GM23338 (cell line): Measurements from ENCODE around the gene HSD11B1L. TPM values are rescaled to one million over a fixed set of nuclear protein-coding genes. Genes with fewer than 3 reads are reported as not detected.

Experiments
- ATAC-seq: fragments of 200-7000 bp; cut with Tn5 transposase; 3 replicates; pipeline ENCODE4 v1.9.1; 2020
- DNase-seq: peaks from one replicate; pipeline ENCODE4 v3.0.0-alpha.2; 2015; ENCODE audit warnings: low spot score
- H2AFZ ChIP-seq: fragments of 200-600 bp; sonication (generic); 2 replicates; pipeline ENCODE4 v1.8.0; 2016; ENCODE audit warnings: antibody characterized with exemption, mild to moderate bottlenecking, moderate library complexity
- H3F3A ChIP-seq: fragments of 200-600 bp; sonication (generic); replicated peaks from 2 replicates; pipeline ENCODE4 v1.8.0; 2017; ENCODE audit warnings: antibody characterized with exemption, mixed run types, low read depth
- H3K27ac ChIP-seq: fragments of 200-600 bp; sonication (generic); 2 replicates; pipeline ENCODE4 v1.6.1; 2016; ENCODE audit warnings: low read depth
- H3K27me3 ChIP-seq: fragments of 200-600 bp; sonication (generic); 2 replicates; pipeline ENCODE4 v1.8.0; 2016; ENCODE audit warnings: mild to moderate bottlenecking, mixed run types, moderate library complexity; ENCODE audit not compliant: insufficient read depth
- H3K36me3 ChIP-seq: fragments of 200-600 bp; sonication (generic); 2 replicates; pipeline ENCODE4 v1.8.0; 2016; ENCODE audit warnings: mild to moderate bottlenecking; ENCODE audit not compliant: insufficient read depth
- H3K4me1 ChIP-seq: fragments of 200-600 bp; sonication (generic); 2 replicates; pipeline ENCODE4 v1.8.0; 2016; ENCODE audit warnings: mild to moderate bottlenecking, moderate library complexity; ENCODE audit not compliant: insufficient read depth
- H3K4me2 ChIP-seq: fragments of 200-600 bp; sonication (generic); 2 replicates; pipeline ENCODE4 v1.7.1; 2017; ENCODE audit warnings: mixed run types
- H3K4me3 ChIP-seq: fragments of 200-600 bp; sonication (generic); 2 replicates; pipeline ENCODE4 v1.6.1; 2016; ENCODE audit warnings: mixed run types
- H3K79me2 ChIP-seq: fragments of 200-600 bp; sonication (generic); replicated peaks from 2 replicates; pipeline ENCODE4 v1.8.0; 2017; ENCODE audit warnings: mild to moderate bottlenecking; ENCODE audit not compliant: insufficient read depth
- H3K9me2 ChIP-seq: fragments of 200-600 bp; sonication (generic); 2 replicates; pipeline ENCODE4 v1.8.0; 2017; ENCODE audit not compliant: insufficient read depth
- H4K20me1 ChIP-seq: fragments of 200-600 bp; sonication (generic); replicated peaks from 2 replicates; pipeline ENCODE4 v1.8.0; 2017; ENCODE audit warnings: mild to moderate bottlenecking; ENCODE audit not compliant: insufficient read depth
- H3K27ac Mint-ChIP-seq: 2 replicates; pipeline ENCODE4 v1.8.0; 2020; ENCODE audit warnings: inconsistent platforms, mild to moderate bottlenecking, moderate library complexity, mixed read lengths
- H3K27me3 Mint-ChIP-seq: 3 replicates; pipeline ENCODE4 v1.8.0; 2022; ENCODE audit warnings: low read depth, mild to moderate bottlenecking, moderate library complexity, mixed read lengths, inconsistent platforms; ENCODE audit not compliant: insufficient read depth, poor library complexity
- H3K36me3 Mint-ChIP-seq: 3 replicates; pipeline ENCODE4 v1.8.0; 2021; ENCODE audit warnings: low read depth, mild to moderate bottlenecking, inconsistent platforms, moderate library complexity, mixed read lengths
- H3K4me1 Mint-ChIP-seq: 3 replicates; pipeline ENCODE4 v1.8.0; 2020; ENCODE audit warnings: mild to moderate bottlenecking, inconsistent platforms, mixed read lengths
- H3K4me3 Mint-ChIP-seq: 3 replicates; pipeline ENCODE4 v1.8.0; 2021; ENCODE audit warnings: moderate library complexity, mild to moderate bottlenecking, inconsistent platforms, mixed read lengths
- H3K9me3 Mint-ChIP-seq: 3 replicates; pipeline ENCODE4 v1.8.0; 2020; ENCODE audit warnings: moderate library complexity, mild to moderate bottlenecking, inconsistent platforms, mixed read lengths
- CREB1 ChIP-seq: fragments of 250-450 bp; sonication (Bioruptor Pico); IDR thresholded peaks from 2 replicates; pipeline ENCODE4 v1.5.0; 2020; ENCODE audit warnings: low read depth, mild to moderate bottlenecking, moderate library complexity
- EZH2 ChIP-seq: fragments of 200-600 bp; sonication (generic); IDR thresholded peaks from one replicate; pipeline ENCODE4 v1.8.0; 2017; ENCODE audit warnings: antibody characterized with exemption, mild to moderate bottlenecking, low read depth; ENCODE audit not compliant: unreplicated experiment
- EZH2phosphoT487 ChIP-seq: fragments of 200-600 bp; sonication (generic); IDR thresholded peaks from one replicate; pipeline ENCODE4 v1.8.1; 2018; ENCODE audit warnings: antibody characterized with exemption; ENCODE audit not compliant: unreplicated experiment
- JUNB ChIP-seq: IDR thresholded peaks from one replicate; pipeline ENCODE4 v1.6.1; 2016; ENCODE audit warnings: antibody characterized with exemption; ENCODE audit not compliant: unreplicated experiment
- NANOG ChIP-seq: IDR thresholded peaks from 2 replicates; pipeline ENCODE4 v1.6.1; 2016; ENCODE audit warnings: antibody characterized with exemption, borderline replicate concordance
- POLR2AphosphoS5 ChIP-seq: IDR thresholded peaks from 2 replicates; pipeline ENCODE4 v1.6.1; 2016; ENCODE audit warnings: antibody characterized with exemption, low read depth
- REST ChIP-seq: IDR thresholded peaks from one replicate; pipeline ENCODE4 v1.6.1; 2018; ENCODE audit warnings: antibody characterized with exemption; ENCODE audit not compliant: unreplicated experiment
- STAT1 ChIP-seq: IDR thresholded peaks from one replicate; pipeline ENCODE4 v1.6.1; 2016; ENCODE audit warnings: antibody characterized with exemption; ENCODE audit not compliant: unreplicated experiment
- ZNF114 ChIP-seq: fragments of 250-450 bp; sonication (Bioruptor Pico); IDR thresholded peaks from 2 replicates; pipeline ENCODE4 v1.5.0; 2020; ENCODE audit warnings: mild to moderate bottlenecking, moderate library complexity
- ZNF331 ChIP-seq: fragments of 250-450 bp; sonication (Bioruptor Pico); IDR thresholded peaks from 2 replicates; pipeline ENCODE4 v1.5.0; 2020; ENCODE audit warnings: low read depth, mild to moderate bottlenecking, moderate library complexity
- polyA plus RNA-seq: library from polyadenylated mRNA; unstranded; fragments of >200 nt; fragmentation: Nextera tagmentation; extraction: Ambion mirVana; gene quantifications from 2 replicates; pipeline ENCODE4 v1.2.1, GENCODE V29; 2016
- total RNA-seq: library from RNA; depleted of rRNA; stranded (reverse); fragments of >200 nt; shearing (Covaris generic); gene quantifications from 2 replicates; pipeline ENCODE4 v1.2.3, GENCODE V29; 2014
- TF ChIP-seq, protein P1 (sequence below): IDR thresholded peaks from 2 replicates; pipeline ENCODE4 v1.6.1; 2016; ENCODE audit warnings: antibody characterized with exemption
- TF ChIP-seq, protein P2 (sequence below): fragments of 250-450 bp; sonication (Bioruptor Pico); IDR thresholded peaks from 2 replicates; pipeline ENCODE4 v1.5.0; 2020; ENCODE audit warnings: mild to moderate bottlenecking, moderate library complexity
- TF ChIP-seq, protein P3 (sequence below), 2 experiments: fragments of 200-600 bp in 1 of 2; sonication (generic) in 1 of 2; conservative IDR thresholded peaks; 2 replicates each; pipeline versions ENCODE4 v1.5.1 to v1.6.1; 2016 to 2017; ENCODE audit warnings: antibody characterized with exemption in 2 of 2, low read depth in 2 of 2, mild to moderate bottlenecking in 2 of 2, moderate library complexity in 1 of 2

The HSD11B1L gene
- total and polyA plus RNA-seq, 2 experiments from 2014 or later, result 12.9 to 18.4 TPM

GRCh38 chr19:5674714-5675113, 6.1 kb upstream of the HSD11B1L start:
- no peak overlapping the region for H3K27ac Mint-ChIP-seq
- peaks cover 9% of the 10 kb centered on the region for H3K4me1 Mint-ChIP-seq
- no peak for DNase-seq
- peaks cover 23% of the 10 kb centered on the region; the same call in 2 of the 3 replicates for H3K36me3 Mint-ChIP-seq
- H3K79me2 ChIP-seq, result no peaks in the 10 kb centered on the region
- ATAC-seq, result no peak
- H3K9me3 Mint-ChIP-seq, result no peaks in the 10 kb centered on the region
- no peak overlapping the region for H3K4me3 ChIP-seq
- no peak overlapping the region for H3K27ac ChIP-seq
- no peak overlapping the region for H2AFZ ChIP-seq
- peaks cover 3% of the 10 kb centered on the region for H4K20me1 ChIP-seq
- TF ChIP-seq POLR2AphosphoS5, result no peak
- no peak for TF ChIP-seq EZH2phosphoT487
- no peak for TF ChIP-seq EZH2
- TF ChIP-seq CREB1 (CRISPR knock-in tag), result no peak
- TF ChIP-seq REST, result no peak
- TF ChIP-seq NANOG, result no peak
- TF ChIP-seq, protein P1, sequence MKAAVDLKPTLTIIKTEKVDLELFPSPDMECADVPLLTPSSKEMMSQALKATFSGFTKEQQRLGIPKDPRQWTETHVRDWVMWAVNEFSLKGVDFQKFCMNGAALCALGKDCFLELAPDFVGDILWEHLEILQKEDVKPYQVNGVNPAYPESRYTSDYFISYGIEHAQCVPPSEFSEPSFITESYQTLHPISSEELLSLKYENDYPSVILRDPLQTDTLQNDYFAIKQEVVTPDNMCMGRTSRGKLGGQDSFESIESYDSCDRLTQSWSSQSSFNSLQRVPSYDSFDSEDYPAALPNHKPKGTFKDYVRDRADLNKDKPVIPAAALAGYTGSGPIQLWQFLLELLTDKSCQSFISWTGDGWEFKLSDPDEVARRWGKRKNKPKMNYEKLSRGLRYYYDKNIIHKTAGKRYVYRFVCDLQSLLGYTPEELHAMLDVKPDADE, result no peak
- TF ChIP-seq ZNF331 (CRISPR knock-in tag), result no peak
- TF ChIP-seq JUNB, result no peak
- no peak for TF ChIP-seq STAT1
- TF ChIP-seq, protein P2, sequence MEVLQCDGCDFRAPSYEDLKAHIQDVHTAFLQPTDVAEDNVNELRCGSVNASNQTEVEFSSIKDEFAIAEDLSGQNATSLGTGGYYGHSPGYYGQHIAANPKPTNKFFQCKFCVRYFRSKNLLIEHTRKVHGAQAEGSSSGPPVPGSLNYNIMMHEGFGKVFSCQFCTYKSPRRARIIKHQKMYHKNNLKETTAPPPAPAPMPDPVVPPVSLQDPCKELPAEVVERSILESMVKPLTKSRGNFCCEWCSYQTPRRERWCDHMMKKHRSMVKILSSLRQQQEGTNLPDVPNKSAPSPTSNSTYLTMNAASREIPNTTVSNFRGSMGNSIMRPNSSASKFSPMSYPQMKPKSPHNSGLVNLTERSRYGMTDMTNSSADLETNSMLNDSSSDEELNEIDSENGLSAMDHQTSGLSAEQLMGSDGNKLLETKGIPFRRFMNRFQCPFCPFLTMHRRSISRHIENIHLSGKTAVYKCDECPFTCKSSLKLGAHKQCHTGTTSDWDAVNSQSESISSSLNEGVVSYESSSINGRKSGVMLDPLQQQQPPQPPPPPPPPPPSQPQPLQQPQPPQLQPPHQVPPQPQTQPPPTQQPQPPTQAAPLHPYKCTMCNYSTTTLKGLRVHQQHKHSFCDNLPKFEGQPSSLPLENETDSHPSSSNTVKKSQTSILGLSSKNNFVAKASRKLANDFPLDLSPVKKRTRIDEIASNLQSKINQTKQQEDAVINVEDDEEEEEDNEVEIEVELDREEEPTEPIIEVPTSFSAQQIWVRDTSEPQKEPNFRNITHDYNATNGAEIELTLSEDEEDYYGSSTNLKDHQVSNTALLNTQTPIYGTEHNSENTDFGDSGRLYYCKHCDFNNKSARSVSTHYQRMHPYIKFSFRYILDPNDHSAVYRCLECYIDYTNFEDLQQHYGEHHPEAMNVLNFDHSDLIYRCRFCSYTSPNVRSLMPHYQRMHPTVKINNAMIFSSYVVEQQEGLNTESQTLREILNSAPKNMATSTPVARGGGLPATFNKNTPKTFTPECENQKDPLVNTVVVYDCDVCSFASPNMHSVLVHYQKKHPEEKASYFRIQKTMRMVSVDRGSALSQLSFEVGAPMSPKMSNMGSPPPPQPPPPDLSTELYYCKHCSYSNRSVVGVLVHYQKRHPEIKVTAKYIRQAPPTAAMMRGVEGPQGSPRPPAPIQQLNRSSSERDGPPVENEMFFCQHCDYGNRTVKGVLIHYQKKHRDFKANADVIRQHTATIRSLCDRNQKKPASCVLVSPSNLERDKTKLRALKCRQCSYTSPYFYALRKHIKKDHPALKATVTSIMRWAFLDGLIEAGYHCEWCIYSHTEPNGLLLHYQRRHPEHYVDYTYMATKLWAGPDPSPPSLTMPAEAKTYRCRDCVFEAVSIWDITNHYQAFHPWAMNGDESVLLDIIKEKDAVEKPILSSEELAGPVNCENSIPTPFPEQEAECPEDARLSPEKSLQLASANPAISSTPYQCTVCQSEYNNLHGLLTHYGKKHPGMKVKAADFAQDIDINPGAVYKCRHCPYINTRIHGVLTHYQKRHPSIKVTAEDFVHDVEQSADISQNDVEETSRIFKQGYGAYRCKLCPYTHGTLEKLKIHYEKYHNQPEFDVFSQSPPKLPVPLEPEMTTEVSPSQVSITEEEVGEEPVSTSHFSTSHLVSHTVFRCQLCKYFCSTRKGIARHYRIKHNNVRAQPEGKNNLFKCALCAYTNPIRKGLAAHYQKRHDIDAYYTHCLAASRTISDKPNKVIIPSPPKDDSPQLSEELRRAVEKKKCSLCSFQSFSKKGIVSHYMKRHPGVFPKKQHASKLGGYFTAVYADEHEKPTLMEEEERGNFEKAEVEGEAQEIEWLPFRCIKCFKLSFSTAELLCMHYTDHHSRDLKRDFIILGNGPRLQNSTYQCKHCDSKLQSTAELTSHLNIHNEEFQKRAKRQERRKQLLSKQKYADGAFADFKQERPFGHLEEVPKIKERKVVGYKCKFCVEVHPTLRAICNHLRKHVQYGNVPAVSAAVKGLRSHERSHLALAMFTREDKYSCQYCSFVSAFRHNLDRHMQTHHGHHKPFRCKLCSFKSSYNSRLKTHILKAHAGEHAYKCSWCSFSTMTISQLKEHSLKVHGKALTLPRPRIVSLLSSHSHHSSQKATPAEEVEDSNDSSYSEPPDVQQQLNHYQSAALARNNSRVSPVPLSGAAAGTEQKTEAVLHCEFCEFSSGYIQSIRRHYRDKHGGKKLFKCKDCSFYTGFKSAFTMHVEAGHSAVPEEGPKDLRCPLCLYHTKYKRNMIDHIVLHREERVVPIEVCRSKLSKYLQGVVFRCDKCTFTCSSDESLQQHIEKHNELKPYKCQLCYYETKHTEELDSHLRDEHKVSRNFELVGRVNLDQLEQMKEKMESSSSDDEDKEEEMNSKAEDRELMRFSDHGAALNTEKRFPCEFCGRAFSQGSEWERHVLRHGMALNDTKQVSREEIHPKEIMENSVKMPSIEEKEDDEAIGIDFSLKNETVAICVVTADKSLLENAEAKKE (CRISPR knock-in tag), result no peak
- TF ChIP-seq, protein P3, sequence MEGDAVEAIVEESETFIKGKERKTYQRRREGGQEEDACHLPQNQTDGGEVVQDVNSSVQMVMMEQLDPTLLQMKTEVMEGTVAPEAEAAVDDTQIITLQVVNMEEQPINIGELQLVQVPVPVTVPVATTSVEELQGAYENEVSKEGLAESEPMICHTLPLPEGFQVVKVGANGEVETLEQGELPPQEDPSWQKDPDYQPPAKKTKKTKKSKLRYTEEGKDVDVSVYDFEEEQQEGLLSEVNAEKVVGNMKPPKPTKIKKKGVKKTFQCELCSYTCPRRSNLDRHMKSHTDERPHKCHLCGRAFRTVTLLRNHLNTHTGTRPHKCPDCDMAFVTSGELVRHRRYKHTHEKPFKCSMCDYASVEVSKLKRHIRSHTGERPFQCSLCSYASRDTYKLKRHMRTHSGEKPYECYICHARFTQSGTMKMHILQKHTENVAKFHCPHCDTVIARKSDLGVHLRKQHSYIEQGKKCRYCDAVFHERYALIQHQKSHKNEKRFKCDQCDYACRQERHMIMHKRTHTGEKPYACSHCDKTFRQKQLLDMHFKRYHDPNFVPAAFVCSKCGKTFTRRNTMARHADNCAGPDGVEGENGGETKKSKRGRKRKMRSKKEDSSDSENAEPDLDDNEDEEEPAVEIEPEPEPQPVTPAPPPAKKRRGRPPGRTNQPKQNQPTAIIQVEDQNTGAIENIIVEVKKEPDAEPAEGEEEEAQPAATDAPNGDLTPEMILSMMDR (conservative IDR thresholded peaks at IDR 0.05; ENCODE audit: low read depth in 2 of 2), result no peak
- no peak for TF ChIP-seq ZNF114 (CRISPR knock-in tag)
- H3K4me1 ChIP-seq, result no peaks in the 10 kb centered on the region; the same call in 1 of the 2 replicates
- no peak overlapping the region for H3K4me3 Mint-ChIP-seq
- H3K9me2 ChIP-seq, result no peaks in the 10 kb centered on the region
- peaks cover 20% of the 10 kb centered on the region for H3K27me3 Mint-ChIP-seq
- H3K36me3 ChIP-seq, result no peaks in the 10 kb centered on the region
- H3K27me3 ChIP-seq, result no peaks in the 10 kb centered on the region
- H3F3A ChIP-seq, result 0 out of 2 replicates have a peak, but pooled peaks cover 5% of the 10 kb centered on the region
- no peak overlapping the region for H3K4me2 ChIP-seq
